IMR-90 (cell line): ENCODE measurements around the gene CTIF. TPM values are rescaled to one million over a fixed set of nuclear protein-coding genes. Genes with fewer than 3 reads are reported as not detected.

Source experiments
- ATAC-seq: fragments of 200-7000 bp; cut with Tn5 transposase; 2 replicates; pipeline ENCODE4 v1.9.1; 2020; ENCODE audit warnings: low read depth, mild to moderate bottlenecking, moderate library complexity
- BruUV-seq: library from RNA; stranded (reverse); fragments of 400-500 nt; replicated peaks from 2 replicates; lab custom pipeline; 2021; lab: Mats Ljungman, UMichigan
- CTCF ChIA-PET: fragments of 300-600 bp; formaldehyde crosslinking; extraction: SDS; loops from one replicate; lab custom pipeline; 2021; ENCODE audit warnings: antibody characterized with exemption; lab: Yijun Ruan, JAX
- POLR2A ChIA-PET: fragments of 300-600 bp; sonication (Branson Sonifier 250); formaldehyde crosslinking; loops from one replicate; lab custom pipeline; 2022; ENCODE audit warnings: antibody characterized with exemption; ENCODE audit not compliant: unreplicated experiment; lab: Charles Lee
- DNase-seq: peaks from one replicate; pipeline ENCODE4 v3.0.0; 2013
- H2AFZ ChIP-seq: replicated peaks from 2 replicates; pipeline ENCODE3; 2013; ENCODE audit warnings: low read length, mild to moderate bottlenecking; ENCODE audit not compliant: poor library complexity
- H2AK5ac ChIP-seq: 2 replicates; pipeline ENCODE4 v1.6.1; 2013; ENCODE audit warnings: low read depth, low read length, inconsistent platforms
- H2AK9ac ChIP-seq: replicated peaks from 2 replicates; pipeline ENCODE3; 2013; ENCODE audit warnings: mild to moderate bottlenecking, low read depth, low read length, moderate library complexity; ENCODE audit not compliant: poor library complexity
- H2BK120ac ChIP-seq: 2 replicates; pipeline ENCODE4 v1.6.1; 2013; ENCODE audit warnings: low read depth, low read length, inconsistent platforms
- H2BK15ac ChIP-seq: 3 replicates; pipeline ENCODE4 v1.6.1; 2013; ENCODE audit warnings: low read depth, low read length, inconsistent platforms
- H2BK20ac ChIP-seq: 2 replicates; pipeline ENCODE4 v1.6.1; 2013; ENCODE audit warnings: low read depth, mild to moderate bottlenecking, inconsistent platforms, low read length, moderate library complexity
- H2BK5ac ChIP-seq: 2 replicates; pipeline ENCODE4 v1.6.1; 2013; ENCODE audit warnings: mild to moderate bottlenecking, low read depth, low read length, inconsistent platforms; ENCODE audit not compliant: poor library complexity, severe bottlenecking
- H3K14ac ChIP-seq: replicated peaks from 2 replicates; pipeline ENCODE4 v1.6.1; 2013; ENCODE audit warnings: low read depth, low read length, inconsistent platforms
- H3K18ac ChIP-seq: 2 replicates; pipeline ENCODE4 v1.6.1; 2013; ENCODE audit warnings: low read depth, low read length, control low read depth
- H3K23ac ChIP-seq: 2 replicates; pipeline ENCODE4 v1.6.1; 2013; ENCODE audit warnings: low read depth, low read length, inconsistent platforms
- H3K27ac ChIP-seq: 2 replicates; pipeline ENCODE4 v1.5.1; 2013; ENCODE audit warnings: mild to moderate bottlenecking, control low read depth, low read length; ENCODE audit not compliant: insufficient read depth
- H3K27me3 ChIP-seq: 2 replicates; pipeline ENCODE4 v1.6.1; 2013; ENCODE audit warnings: low read length; ENCODE audit not compliant: control insufficient read depth, insufficient read depth
- H3K36me3 ChIP-seq: 2 replicates; pipeline ENCODE4 v1.6.1; 2013; ENCODE audit warnings: low read length, mixed read lengths; ENCODE audit not compliant: control insufficient read depth, insufficient read depth
- H3K4ac ChIP-seq: 2 replicates; pipeline ENCODE4 v1.6.1; 2013; ENCODE audit warnings: low read depth, low read length, inconsistent platforms
- H3K4me1 ChIP-seq: 2 replicates; pipeline ENCODE4 v1.6.1; 2013; ENCODE audit warnings: low read length, mixed read lengths; ENCODE audit not compliant: control insufficient read depth, insufficient read depth
- H3K4me2 ChIP-seq: 2 replicates; pipeline ENCODE4 v1.6.1; 2013; ENCODE audit warnings: low read depth, mild to moderate bottlenecking, control low read depth, low read length, moderate library complexity
- H3K4me3 ChIP-seq: 2 replicates; pipeline ENCODE4 v1.5.1; 2013; ENCODE audit warnings: low read depth, mild to moderate bottlenecking, control low read depth, low read length, moderate library complexity; ENCODE audit not compliant: insufficient read depth
- H3K56ac ChIP-seq: 2 replicates; pipeline ENCODE4 v1.6.1; 2013; ENCODE audit warnings: low read length, inconsistent platforms; ENCODE audit not compliant: insufficient read depth; ENCODE audit errors: extremely low read depth
- H3K79me1 ChIP-seq, 2 experiments: 2 replicates each; pipeline ENCODE4 v1.6.1; 2013; ENCODE audit warnings: low read length in 2 of 2, inconsistent platforms in 1 of 2, low read depth in 1 of 2
- H3K9ac ChIP-seq: 2 replicates; pipeline ENCODE4 v1.6.1; 2013; ENCODE audit warnings: low read depth, low read length, control low read depth
- H3K9me1 ChIP-seq: 2 replicates; pipeline ENCODE4 v1.6.1; 2013; ENCODE audit warnings: low read length, inconsistent platforms; ENCODE audit not compliant: insufficient read depth
- H3K9me3 ChIP-seq: 2 replicates; pipeline ENCODE4 v1.6.1; 2013; ENCODE audit warnings: low read length; ENCODE audit not compliant: control insufficient read depth, insufficient read depth
- H4K20me1 ChIP-seq: 2 replicates; pipeline ENCODE4 v1.6.1; 2013; ENCODE audit warnings: low read length, inconsistent platforms; ENCODE audit not compliant: insufficient read depth
- H4K5ac ChIP-seq: 2 replicates; pipeline ENCODE4 v1.6.1; 2013; ENCODE audit warnings: mild to moderate bottlenecking, low read depth, low read length, control low read depth
- H4K8ac ChIP-seq, 2 experiments: 2 replicates each; pipeline ENCODE4 v1.6.1; 2013; ENCODE audit warnings: low read depth in 2 of 2, low read length in 2 of 2, control low read depth in 1 of 2, inconsistent platforms in 1 of 2
- H4K91ac ChIP-seq: 2 replicates; pipeline ENCODE4 v1.6.1; 2013; ENCODE audit warnings: low read depth, low read length, inconsistent platforms; ENCODE audit not compliant: insufficient read depth
- CEBPB ChIP-seq: IDR thresholded peaks from 2 replicates; pipeline ENCODE4 v1.6.1; 2012; ENCODE audit warnings: low read depth, low read length, improper control_type of control experiment
- CTCF ChIP-seq: conservative IDR thresholded peaks from 2 replicates; pipeline ENCODE4 v1.5.1; 2012; ENCODE audit warnings: mild to moderate bottlenecking, low read depth, low read length, improper control_type of control experiment
- MAZ ChIP-seq: IDR thresholded peaks from 2 replicates; pipeline ENCODE4 v1.6.1; 2012; ENCODE audit warnings: low read depth, mild to moderate bottlenecking, low read length, improper control_type of control experiment, moderate library complexity, borderline replicate concordance
- RAD21 ChIP-seq: IDR thresholded peaks from 2 replicates; pipeline ENCODE4 v1.6.1; 2012; ENCODE audit warnings: low read length, improper control_type of control experiment
- RCOR1 ChIP-seq: IDR thresholded peaks from 2 replicates; pipeline ENCODE4 v1.6.1; 2012; ENCODE audit warnings: mild to moderate bottlenecking, low read length, improper control_type of control experiment; ENCODE audit not compliant: insufficient replicate concordance
- RFX5 ChIP-seq: IDR thresholded peaks from 2 replicates; pipeline ENCODE4 v1.8.0; 2012; ENCODE audit warnings: low read depth, mild to moderate bottlenecking, low read length, moderate library complexity
- WGBS, 2 experiments: methylation state at CpG; one replicate each; pipeline versions ENCODE4 v1.1.5 to v1.1.7; 2013; ENCODE audit warnings: missing lambda C conversion rate in 2 of 2; ENCODE audit not compliant: insufficient read length in 1 of 2; ENCODE audit errors: extremely low coverage in 2 of 2; 5-methylcytosine and 5-hydroxymethylcytosine counted together
- dilution Hi-C: fragments of 300-500 bp; cut with HindIII; formaldehyde crosslinking; loops from one replicate; pipeline ENCODE4 v1.14.3; 2018; ENCODE audit warnings: low sequenced_read_pairs; ENCODE audit not compliant: unreplicated experiment
- in situ Hi-C: fragments of 300-500 bp; cut with MboI; formaldehyde crosslinking; loops from 3 replicates; pipeline ENCODE4 v1.14.3; 2019; ENCODE audit warnings: low sequenced_read_pairs, inconsistent platforms, mixed read lengths
- intact Hi-C: fragments of 100-400 bp; cut with micrococcal nuclease; formaldehyde crosslinking; loops from 2 replicates; pipeline ENCODE4 v1.10.0; 2022
- polyA plus RNA-seq, 3 experiments: library from polyadenylated mRNA; depleted of rRNA; stranded (reverse); fragments of >200 nt; gene quantifications; 2 replicates each; pipeline ENCODE4 v1.2.3, GENCODE V29; 2012; ENCODE audit warnings: low replicate concordance in 1 of 3
- total RNA-seq: library from RNA; depleted of rRNA; stranded (reverse); fragments of >200 nt; gene quantifications from 2 replicates; pipeline ENCODE4 v1.2.3, GENCODE V29; 2012

The CTIF gene
- total and polyA plus RNA-seq, 2 of the 4 experiments (the other 2 are of a cell fraction): 25.1 to 57.0 TPM

- H2BK5ac ChIP-seq: no peak overlapping the region
- H3K23ac ChIP-seq: no peak overlapping the region
- peaks cover 22% of the 10 kb centered on the region for H4K20me1 ChIP-seq
- peaks cover 33% of the 10 kb centered on the region for H3K36me3 ChIP-seq
- H3K4me1 ChIP-seq: peaks cover 23% of the 10 kb centered on the region
- BruUV-seq: no TSS peak
- H2BK120ac ChIP-seq: no peak overlapping the region
- no peak overlapping the region for H4K5ac ChIP-seq
- in situ Hi-C loops: no loop called here
- H2AFZ ChIP-seq: no peak overlapping the region
- DNase-seq (no peak), ATAC-seq (no peak)
- no peak overlapping the region for H3K4ac ChIP-seq
- H3K9ac ChIP-seq: no peak overlapping the region
- H3K9me3 ChIP-seq: peaks cover 19% of the 10 kb centered on the region
- no peak overlapping the region for H2AK5ac ChIP-seq
- no peak overlapping the region for H2AK9ac ChIP-seq
- no peak overlapping the region for H3K4me3 ChIP-seq
- no peak overlapping the region for H3K27ac ChIP-seq
- dilution Hi-C loops: no loop called here
- peaks cover 49 to 92% of the 10 kb centered on the region in 2 experiments for H3K79me1 ChIP-seq
- TF ChIP-seq RAD21 (no peak), CEBPB (no peak), MAZ (no peak), RFX5 (no peak), CTCF (no peak), RCOR1 (no peak)
- CTCF ChIA-PET: no interaction called here
- no peaks in the 10 kb centered on the region for H3K27me3 ChIP-seq
- H4K91ac ChIP-seq: no peak overlapping the region
- 100% methylated on average over 1 of the region's 5 CpGs; no CpG with 5 or more reads in 1 of the 2 experiments for WGBS, 2 experiments
- H2BK15ac ChIP-seq: no peak overlapping the region
- intact Hi-C loops: no loop called here
- POLR2A ChIA-PET: no interaction called here
- H3K56ac ChIP-seq: no peak overlapping the region
- no peak overlapping the region for H3K14ac ChIP-seq
- H3K18ac ChIP-seq: no peak overlapping the region
- H4K8ac ChIP-seq: no peak overlapping the region
- H3K4me2 ChIP-seq: no peak overlapping the region
- no peak overlapping the region for H2BK20ac ChIP-seq
- peaks cover 32% of the 10 kb centered on the region for H3K9me1 ChIP-seq
These were observed 184.2 kb downstream of the CTIF start for GRCh38 chr18:48723016-48723415.
